ENCODE results near the gene ADAMTSL1. TPM values are rescaled to one million over a fixed set of nuclear protein-coding genes. Genes with fewer than 3 reads are reported as not detected.

The ADAMTSL1 gene
- total RNA-seq, 2 experiments from 2014 or later = not detected

DNA sequence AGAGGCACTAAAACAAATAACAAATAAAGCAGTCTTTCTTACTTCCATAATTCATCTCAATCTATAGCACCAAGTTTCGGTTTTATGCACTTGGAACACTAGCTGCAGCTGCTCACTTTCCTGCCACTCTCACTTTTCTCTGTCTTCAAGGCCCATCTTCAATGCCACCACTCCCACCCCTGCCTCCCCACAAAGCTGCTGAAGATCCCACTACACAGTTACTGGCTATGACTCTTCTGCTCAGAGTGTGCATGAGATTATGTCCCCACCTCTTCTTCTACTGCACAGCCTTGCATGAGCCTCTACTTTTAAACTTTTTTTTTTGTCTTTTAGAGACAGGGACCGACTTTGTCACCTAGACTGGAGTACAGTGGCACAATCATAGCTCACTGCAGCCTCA, 481.7 kb downstream of the ADAMTSL1 start:
- intact Hi-C loops (cut with micrococcal nuclease) = no loop called here
- H3K4me1 Mint-ChIP-seq (ENCODE audit: low read depth) = no peaks in the 10 kb centered on the region
- DNase-seq = no peak
- ATAC-seq = no peak
- no peaks in the 10 kb centered on the region for H3K36me3 Mint-ChIP-seq (ENCODE audit: low read depth)
- ChIA-PET POLR2A (no interaction called here), CTCF (no interaction called here)
- TF ChIP-seq, protein P1, sequence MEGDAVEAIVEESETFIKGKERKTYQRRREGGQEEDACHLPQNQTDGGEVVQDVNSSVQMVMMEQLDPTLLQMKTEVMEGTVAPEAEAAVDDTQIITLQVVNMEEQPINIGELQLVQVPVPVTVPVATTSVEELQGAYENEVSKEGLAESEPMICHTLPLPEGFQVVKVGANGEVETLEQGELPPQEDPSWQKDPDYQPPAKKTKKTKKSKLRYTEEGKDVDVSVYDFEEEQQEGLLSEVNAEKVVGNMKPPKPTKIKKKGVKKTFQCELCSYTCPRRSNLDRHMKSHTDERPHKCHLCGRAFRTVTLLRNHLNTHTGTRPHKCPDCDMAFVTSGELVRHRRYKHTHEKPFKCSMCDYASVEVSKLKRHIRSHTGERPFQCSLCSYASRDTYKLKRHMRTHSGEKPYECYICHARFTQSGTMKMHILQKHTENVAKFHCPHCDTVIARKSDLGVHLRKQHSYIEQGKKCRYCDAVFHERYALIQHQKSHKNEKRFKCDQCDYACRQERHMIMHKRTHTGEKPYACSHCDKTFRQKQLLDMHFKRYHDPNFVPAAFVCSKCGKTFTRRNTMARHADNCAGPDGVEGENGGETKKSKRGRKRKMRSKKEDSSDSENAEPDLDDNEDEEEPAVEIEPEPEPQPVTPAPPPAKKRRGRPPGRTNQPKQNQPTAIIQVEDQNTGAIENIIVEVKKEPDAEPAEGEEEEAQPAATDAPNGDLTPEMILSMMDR (IDR thresholded peaks at IDR 0.05) = no peak
- H3K4me3 Mint-ChIP-seq = no peak overlapping the region
- no peak overlapping the region for H3K27ac Mint-ChIP-seq
- H3K27me3 Mint-ChIP-seq = peaks cover 6% of the 10 kb centered on the region
- H3K9me3 Mint-ChIP-seq = no peaks in the 10 kb centered on the region

Small RNA genes lying within 50 kb of the gene (microRNA-seq; reads per million reads assigned to microRNA genes)
- not detected for gene MIR3152 (ENCODE audit: borderline microRNAs expressed, borderline replicate concordance)
